Endothelial cell of umbilical vein (primary cell): Measurements from ENCODE around the gene MAPK13. TPM values are rescaled to one million over a fixed set of nuclear protein-coding genes. Genes with fewer than 3 reads are reported as not detected.

ENCODE experiments used
- BruUV-seq: library from RNA; stranded (reverse); fragments of 400-500 nt; replicated peaks from 2 replicates; lab custom pipeline; 2021; lab: Mats Ljungman, UMichigan
- CTCF ChIA-PET: fragments of 300-600, 350-600 bp; sonication (Branson Sonifier 250); formaldehyde crosslinking; loops from one replicate; lab custom pipeline; 2021; ENCODE audit warnings: antibody characterized with exemption, inconsistent platforms; lab: Charles Lee
- POLR2A ChIA-PET: fragments of 300-600, 350-600 bp; sonication (Branson Sonifier 250); formaldehyde crosslinking; loops from one replicate; lab custom pipeline; 2021; ENCODE audit warnings: antibody characterized with exemption, inconsistent platforms; lab: Charles Lee
- DNase-seq: peaks from one replicate; pipeline ENCODE4 v3.0.0-alpha.2; 2011; ENCODE audit warnings: low read depth, low spot score
- FAIRE-seq: peaks from 2 replicates; lab custom pipeline; 2011; peaks lifted over from hg19 to GRCh38; lab: Jason Lieb, UNC
- H2AFZ ChIP-seq: 2 replicates; pipeline ENCODE4 v1.6.0; 2012; ENCODE audit warnings: low read depth, low read length, control low read depth, inconsistent platforms
- H3K27ac ChIP-seq: 2 replicates; pipeline ENCODE4 v1.5.1; 2011; ENCODE audit warnings: low read depth, mild to moderate bottlenecking, control low read depth, low read length, moderate library complexity; ENCODE audit not compliant: insufficient read depth
- H3K27me3 ChIP-seq, 2 experiments: 2 replicates each; pipeline versions ENCODE4 v1.6.0 to v1.6.1; 2011; ENCODE audit warnings: low read length in 2 of 2, mixed read lengths in 1 of 2; ENCODE audit not compliant: control insufficient read depth in 2 of 2, insufficient read depth in 2 of 2
- H3K36me3 ChIP-seq, 2 experiments: 2 replicates in 1 of 2; 3 replicates in 1 of 2; pipeline ENCODE4 v1.5.1; 2011; ENCODE audit warnings: low read length in 2 of 2, mild to moderate bottlenecking in 1 of 2, moderate library complexity in 1 of 2; ENCODE audit not compliant: control insufficient read depth in 2 of 2, insufficient read depth in 2 of 2; ENCODE audit errors: extremely low read depth in 1 of 2
- H3K4me1 ChIP-seq: 3 replicates; pipeline ENCODE4 v1.5.1; 2011; ENCODE audit warnings: mild to moderate bottlenecking, low read length; ENCODE audit not compliant: control insufficient read depth, insufficient read depth; ENCODE audit errors: extremely low read depth
- H3K4me2 ChIP-seq: 2 replicates; pipeline ENCODE4 v1.6.1; 2011; ENCODE audit warnings: low read length, control low read depth, mixed read lengths; ENCODE audit not compliant: insufficient read depth
- H3K4me3 ChIP-seq, 3 experiments: fragments of 200-600 bp in 1 of 3; sonication (generic), shearing (Covaris generic) in 1 of 3; replicated peaks in 1 of 3; 2 replicates each; pipeline ENCODE4 v1.5.1; 2011 to 2016; ENCODE audit warnings: control low read depth in 3 of 3, low read length in 3 of 3, mild to moderate bottlenecking in 2 of 3, inconsistent platforms in 1 of 3, low read depth in 1 of 3, moderate library complexity in 1 of 3; ENCODE audit not compliant: insufficient read depth in 1 of 3
- H3K79me2 ChIP-seq: 2 replicates; pipeline ENCODE4 v1.6.0; 2012; ENCODE audit warnings: low read length, inconsistent platforms; ENCODE audit not compliant: control insufficient read depth, insufficient read depth
- H3K9ac ChIP-seq: replicated peaks from 2 replicates; pipeline ENCODE3; 2011; ENCODE audit warnings: low read length, control low read depth; ENCODE audit not compliant: insufficient read depth; ENCODE audit errors: extremely low read depth
- H3K9me1 ChIP-seq: replicated peaks from 3 replicates; pipeline ENCODE4 v1.6.0; 2011; ENCODE audit warnings: mild to moderate bottlenecking, low read length; ENCODE audit not compliant: control insufficient read depth, insufficient read depth; ENCODE audit errors: extremely low read depth
- H3K9me3 ChIP-seq: replicated peaks from 2 replicates; pipeline ENCODE4 v1.5.1; 2012; ENCODE audit warnings: low read length, inconsistent platforms; ENCODE audit not compliant: control insufficient read depth, insufficient read depth
- H4K20me1 ChIP-seq: replicated peaks from 2 replicates; pipeline ENCODE3; 2011; ENCODE audit warnings: mild to moderate bottlenecking, low read length; ENCODE audit not compliant: control insufficient read depth, insufficient read depth; ENCODE audit errors: extremely low read depth
- EZH2 ChIP-seq: IDR thresholded peaks from 2 replicates; pipeline ENCODE4 v1.6.1; 2012; ENCODE audit warnings: borderline replicate concordance, low read depth, mild to moderate bottlenecking, moderate library complexity, low read length, inconsistent platforms; ENCODE audit not compliant: severe bottlenecking
- FOS ChIP-seq: IDR thresholded peaks from 2 replicates; pipeline ENCODE4 v1.6.1; 2011; ENCODE audit warnings: mild to moderate bottlenecking, low read length, moderate library complexity, borderline replicate concordance; ENCODE audit not compliant: insufficient read depth
- GATA2 ChIP-seq: IDR thresholded peaks from 2 replicates; pipeline ENCODE4 v1.7.0; 2011; ENCODE audit warnings: low read depth, mild to moderate bottlenecking, moderate library complexity, mixed read lengths, low read length; ENCODE audit not compliant: insufficient read length, insufficient read depth
- POLR2A ChIP-seq: IDR thresholded peaks from 2 replicates; pipeline ENCODE4 v1.6.1; 2012; ENCODE audit warnings: low read depth, mild to moderate bottlenecking, control low read depth, low read length
- POLR2AphosphoS5 ChIP-seq: IDR thresholded peaks from 2 replicates; pipeline ENCODE4 v1.6.1; 2012; ENCODE audit warnings: low read depth, mild to moderate bottlenecking, control low read depth, low read length, moderate library complexity; ENCODE audit not compliant: insufficient read depth
- dilution Hi-C: fragments of 300-500 bp; cut with MboI; formaldehyde crosslinking; loops from one replicate; pipeline ENCODE4 v1.15.0; 2019; ENCODE audit warnings: low sequenced_read_pairs; ENCODE audit not compliant: extremely low pct_ligation_motif_present
- intact Hi-C: fragments of 100-400 bp; cut with micrococcal nuclease; formaldehyde crosslinking; loops from one replicate; pipeline ENCODE4 v1.10.0; 2022
- polyA plus RNA-seq, 4 experiments: library from polyadenylated mRNA; depleted of rRNA in 3 of 4; stranded (reverse) in 3 of 4; unstranded in 1 of 4; fragments of >200 nt; gene quantifications; 2 replicates each; pipeline versions ENCODE4 v1.2.1 to v1.2.3, GENCODE V29; 2011 to 2012; ENCODE audit warnings: missing spikeins in 1 of 4
- total RNA-seq: library from RNA; stranded (reverse); gene quantifications from 2 replicates; pipeline ENCODE4 v1.2.3, GENCODE V29; 2021
- TF ChIP-seq, protein P1 (sequence below), 2 donors: IDR thresholded peaks; 1 replicate in 1 of 2; 2 replicates in 1 of 2; pipeline ENCODE4 v1.5.1; 2011; ENCODE audit warnings: low read length in 2 of 2, mild to moderate bottlenecking in 2 of 2, moderate library complexity in 2 of 2, control low read depth in 1 of 2, inconsistent platforms in 1 of 2, low read depth in 1 of 2; ENCODE audit not compliant: insufficient read depth in 1 of 2; ENCODE audit errors: extremely low read depth in 1 of 2
- TF ChIP-seq, protein P2 (sequence below): IDR thresholded peaks from 2 replicates; pipeline ENCODE4 v1.6.1; 2011; ENCODE audit not compliant: insufficient read depth, insufficient read length

Gene MAPK13
- total and polyA plus RNA-seq, 2 donors (not counting 3 experiments of a cell fraction or from before 2014, with no cell fraction given), result 9.0 to 11.6 TPM

DNA sequence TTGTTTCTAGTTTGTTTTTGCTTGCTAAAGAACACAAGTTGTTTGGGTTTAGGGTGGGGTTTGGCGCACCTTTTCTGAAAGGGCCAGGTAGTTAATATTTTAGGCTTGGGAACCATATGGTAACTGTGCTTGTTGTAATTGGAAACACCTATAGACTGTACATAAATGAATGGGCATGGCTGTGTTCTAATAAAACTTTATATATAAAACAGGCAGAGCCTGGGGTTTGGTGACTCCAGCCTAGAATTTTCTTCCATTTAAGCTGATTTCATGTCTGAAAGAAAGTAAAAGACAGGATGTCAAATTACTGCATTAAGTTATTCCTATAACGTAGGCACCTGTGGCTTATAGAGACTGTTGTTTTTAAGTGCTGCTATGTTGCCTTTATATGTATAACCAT lies 36.1 kb upstream of the MAPK13 start:
- no peaks in the 10 kb centered on the region for H3K9me1 ChIP-seq

DNA sequence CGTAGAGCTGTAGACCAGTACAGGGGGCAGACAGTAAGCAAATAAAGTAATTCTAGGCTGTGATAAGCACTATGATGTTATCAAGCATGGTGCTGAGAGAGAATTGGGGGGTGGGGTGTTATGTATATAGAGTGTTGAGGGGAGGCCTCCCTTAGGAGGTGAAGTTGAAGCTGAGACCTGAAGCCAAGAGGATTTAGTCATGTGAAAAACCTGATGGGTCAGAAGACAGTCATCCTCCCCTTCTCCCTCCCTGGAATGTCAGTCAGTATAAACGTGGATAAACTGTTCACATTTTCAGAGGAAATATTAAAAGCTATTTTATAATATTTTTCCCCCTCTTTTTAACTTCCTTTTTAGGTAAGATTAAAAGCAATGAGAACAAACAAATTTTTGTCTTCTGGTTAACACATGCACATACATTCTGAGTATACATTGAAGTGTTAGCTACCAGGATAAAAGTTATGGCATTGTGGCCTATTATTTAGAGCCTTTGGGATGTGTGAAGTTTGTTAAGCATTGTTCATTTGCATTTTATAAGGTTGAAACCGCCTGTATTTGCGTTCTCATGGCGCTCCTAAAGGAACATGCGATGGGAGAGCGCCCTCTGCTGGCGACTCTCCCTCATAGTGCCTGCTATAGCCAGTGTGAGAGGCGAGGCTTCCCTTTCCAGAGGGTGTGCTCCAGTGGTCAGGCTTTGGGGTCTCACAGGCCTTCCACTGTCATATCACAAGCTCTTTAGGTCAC lies 35.4 kb upstream of the MAPK13 start:
- Histone ChIP-seq H3K9ac (no peak overlapping the region), H3K4me1 (peaks cover 8% of the 10 kb centered on the region), H3K27ac (no peak overlapping the region), H3K79me2 (no peaks in the 10 kb centered on the region), H3K4me3 (no peak overlapping the region), H2AFZ (no peak overlapping the region), H3K36me3 (peaks cover 9 to 11% of the 10 kb centered on the region in 2 experiments), H3K9me1 (no peaks in the 10 kb centered on the region), H3K9me3 (no peaks in the 10 kb centered on the region), H4K20me1 (no peaks in the 10 kb centered on the region), H3K27me3 (no peaks in the 10 kb centered on the region), H3K4me2 (no peak overlapping the region)
- POLR2A ChIA-PET, result interaction anchor here (1.2 kb wide), 1 partner anchor 68 kb away, joined by 3 read pairs; the partner anchor contains the start of gene MAPK14
- BruUV-seq, result no TSS peak
- CTCF ChIA-PET, result interaction anchor here (0.6 to 8.5 kb wide), 26 partner anchors 9 to 408 kb away, joined by 3 to 155 read pairs (median 4); partner anchors contain the start of genes ARMC12, MAPK14 and SRPK1
- intact Hi-C loops (loop anchor here (1.0 to 10.0 kb wide), 4 partner anchors 68 to 510 kb away; partner anchors contain the start of genes ARMC12 and MAPK14), dilution Hi-C loops (no loop called here)
- DNase-seq (peak; percentile 83), FAIRE-seq (peak; percentile 80)
- TF ChIP-seq POLR2A (no peak), POLR2AphosphoS5 (no peak), GATA2 (no peak), FOS (no peak), EZH2 (no peak)
- TF ChIP-seq, protein P1, sequence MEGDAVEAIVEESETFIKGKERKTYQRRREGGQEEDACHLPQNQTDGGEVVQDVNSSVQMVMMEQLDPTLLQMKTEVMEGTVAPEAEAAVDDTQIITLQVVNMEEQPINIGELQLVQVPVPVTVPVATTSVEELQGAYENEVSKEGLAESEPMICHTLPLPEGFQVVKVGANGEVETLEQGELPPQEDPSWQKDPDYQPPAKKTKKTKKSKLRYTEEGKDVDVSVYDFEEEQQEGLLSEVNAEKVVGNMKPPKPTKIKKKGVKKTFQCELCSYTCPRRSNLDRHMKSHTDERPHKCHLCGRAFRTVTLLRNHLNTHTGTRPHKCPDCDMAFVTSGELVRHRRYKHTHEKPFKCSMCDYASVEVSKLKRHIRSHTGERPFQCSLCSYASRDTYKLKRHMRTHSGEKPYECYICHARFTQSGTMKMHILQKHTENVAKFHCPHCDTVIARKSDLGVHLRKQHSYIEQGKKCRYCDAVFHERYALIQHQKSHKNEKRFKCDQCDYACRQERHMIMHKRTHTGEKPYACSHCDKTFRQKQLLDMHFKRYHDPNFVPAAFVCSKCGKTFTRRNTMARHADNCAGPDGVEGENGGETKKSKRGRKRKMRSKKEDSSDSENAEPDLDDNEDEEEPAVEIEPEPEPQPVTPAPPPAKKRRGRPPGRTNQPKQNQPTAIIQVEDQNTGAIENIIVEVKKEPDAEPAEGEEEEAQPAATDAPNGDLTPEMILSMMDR (IDR thresholded peaks at IDR 0.05; ENCODE audit: extremely low read depth in 1 of 2, insufficient read depth in 1 of 2, low read depth in 1 of 2, low read length in 2 of 2), result peak; percentile 93 to 94
- TF ChIP-seq, protein P2, sequence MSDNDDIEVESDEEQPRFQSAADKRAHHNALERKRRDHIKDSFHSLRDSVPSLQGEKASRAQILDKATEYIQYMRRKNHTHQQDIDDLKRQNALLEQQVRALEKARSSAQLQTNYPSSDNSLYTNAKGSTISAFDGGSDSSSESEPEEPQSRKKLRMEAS, result no peak

More for the DNA sequence above, 36.1 kb upstream of the MAPK13 start:
- intact Hi-C loops (loop anchor here (2.0 to 10.0 kb wide), 3 partner anchors 219 to 509 kb away; partner anchors contain the start of gene ARMC12), dilution Hi-C loops (no loop called here)
- Histone ChIP-seq H3K4me3 (no peak overlapping the region), H3K4me1 (peaks cover 1% of the 10 kb centered on the region), H3K9ac (no peak overlapping the region), H3K27ac (no peak overlapping the region), H3K36me3 (peaks cover 9 to 11% of the 10 kb centered on the region in 2 experiments), H3K79me2 (no peaks in the 10 kb centered on the region), H3K4me2 (no peak overlapping the region), H3K27me3 (no peaks in the 10 kb centered on the region), H4K20me1 (no peaks in the 10 kb centered on the region), H2AFZ (no peak overlapping the region), H3K9me3 (no peaks in the 10 kb centered on the region)
- TF ChIP-seq, protein P2, result no peak
- TF ChIP-seq POLR2AphosphoS5 (no peak), POLR2A (no peak)
- DNase-seq (no peak), FAIRE-seq (no peak)
- BruUV-seq, result no TSS peak
- ChIA-PET CTCF (interaction anchor here (0.6 to 8.5 kb wide), 24 partner anchors 10 to 407 kb away, joined by 3 to 155 read pairs (median 4); partner anchors contain the start of genes ARMC12, MAPK14 and SRPK1), POLR2A (interaction anchor here (1.2 kb wide), 1 partner anchor 67 kb away, joined by 3 read pairs; the partner anchor contains the start of gene MAPK14)
